ENCODE results near the gene CCDC116.
"Not testable (repeated sequence)": the region's sequence is repeated elsewhere in the genome, so short reads cannot be mapped to it uniquely, and the experiment has no call there.

CCDC116 gene

GRCh38 chr22:21611210-21611977 lies 21.2 kb upstream of the CCDC116 start:
- DNase-seq = no peak

- DNase-seq = no peak
Observed at GRCh38 chr22:21612858-21613257, 19.7 kb upstream of the CCDC116 start.

GRCh38 chr22:21613553-21614233 lies 18.9 kb upstream of the CCDC116 start:
- no peak for DNase-seq

- DNase-seq = no peak
Observed at GRCh38 chr22:21615731-21616130, 16.8 kb upstream of the CCDC116 start.

- DNase-seq = not testable (repeated sequence)
Observed at GRCh38 chr22:21617337-21617736, 15.2 kb upstream of the CCDC116 start.

- DNase-seq = no peak
Observed at GRCh38 chr22:21621025-21621424, 11.5 kb upstream of the CCDC116 start.

GRCh38 chr22:21622011-21622918 lies 10.3 kb upstream of the CCDC116 start:
- no peak for DNase-seq

GRCh38 chr22:21622919-21623647 lies 9.5 kb upstream of the CCDC116 start:
- DNase-seq = no peak

- DNase-seq = no peak
Observed at GRCh38 chr22:21623648-21623970, 9.0 kb upstream of the CCDC116 start.

- DNase-seq = no peak
Observed at GRCh38 chr22:21624120-21624879, 8.3 kb upstream of the CCDC116 start.

- no peak for DNase-seq
Observed at GRCh38 chr22:21624880-21625791, 7.4 kb upstream of the CCDC116 start.

GRCh38 chr22:21626073-21626734 lies 6.4 kb upstream of the CCDC116 start:
- DNase-seq = no peak

- DNase-seq = no peak
Observed at GRCh38 chr22:21626735-21627469, 5.7 kb upstream of the CCDC116 start.

- DNase-seq = no peak
Observed at GRCh38 chr22:21628386-21629254, 3.9 kb upstream of the CCDC116 start.

GRCh38 chr22:21629255-21630149 lies 3.1 kb upstream of the CCDC116 start, which contains the start of gene YDJC:
Gene YDJC, minus strand, starts transcription at chr22:21630022. Its CDS starts 8 bp downstream, at chr22:21630014.
- peak; percentile 79 for DNase-seq

GRCh38 chr22:21631025-21631424 lies 1.5 kb upstream of the CCDC116 start:
- DNase-seq = no peak

- no peak for DNase-seq
Observed at GRCh38 chr22:21632931-21633330, 371 bp downstream of the CCDC116 start.
